ENCODE measurements around the gene CPE.
A peak's percentile ranks its signal among the peaks of the same experiment; 100 is the strongest.

Gene CPE

GRCh38 chr4:165367040-165367439 is 11.8 kb upstream of the CPE start:
- Histone ChIP-seq H3K4me3 (ENCODE audit: low read length in 2 of 2) (no peak overlapping the region), H2AFZ (ENCODE audit: low read length) (no peak overlapping the region), H3K79me1 (ENCODE audit: low read depth, low read length) (no peaks in the 10 kb centered on the region), H2BK5ac (ENCODE audit: low read length) (no peak overlapping the region), H3K9ac (ENCODE audit: low read depth, low read length, poor library complexity) (no peak overlapping the region), H4K91ac (ENCODE audit: low read depth, low read length, poor library complexity) (no peak overlapping the region), H3K9me3 (replicated peaks in 1 of 2; ENCODE audit: control insufficient read depth in 2 of 2, insufficient read depth in 1 of 2, low read depth in 1 of 2, low read length in 2 of 2) (no peaks in the 10 kb centered on the region), H4K8ac (ENCODE audit: low read depth, low read length) (no peak overlapping the region), H3K23ac (ENCODE audit: low read depth, low read length, poor library complexity) (no peak overlapping the region), H2BK120ac (ENCODE audit: low read depth, low read length) (no peak overlapping the region), H2AK5ac (ENCODE audit: low read depth, low read length) (no peak overlapping the region), H3K27ac (replicated peaks; ENCODE audit: low read length) (no peak overlapping the region), H3K4me2 (ENCODE audit: insufficient read depth, low read length, poor library complexity, severe bottlenecking) (no peak overlapping the region), H3K14ac (ENCODE audit: low read length) (peak overlapping the region; percentile 75), H2BK12ac (ENCODE audit: low read length) (no peak overlapping the region), H3K4ac (ENCODE audit: low read length) (no peak overlapping the region), H3K27me3 (ENCODE audit: control insufficient read depth in 3 of 3, insufficient read depth in 3 of 3, low read depth in 1 of 3, low read length in 3 of 3) (no peaks in the 10 kb centered on the region), H3K36me3 (replicated peaks in 1 of 2; ENCODE audit: control insufficient read depth in 2 of 2, insufficient read depth in 2 of 2, low read length in 2 of 2) (no peaks in the 10 kb centered on the region), H3K18ac (ENCODE audit: low read length) (no peak overlapping the region), H3K4me1 (ENCODE audit: control insufficient read depth in 2 of 2, insufficient read depth in 1 of 2, low read depth in 1 of 2, low read length in 2 of 2) (no peaks in the 10 kb centered on the region), H2BK15ac (ENCODE audit: low read length) (no peak overlapping the region)
- WGBS, 2 donors (ENCODE audit: extremely low coverage in 2 of 2, insufficient read length in 2 of 2, insufficient replicate concordance in 1 of 2): no CpG with 5 or more reads among the region's 4 CpGs
- no peak for DNase-seq (ENCODE audit: low spot score)

GRCh38 chr4:165368114-165368513 is 10.7 kb upstream of the CPE start:
- no CpG with 5 or more reads among the region's 1 CpG for WGBS, 2 donors (ENCODE audit: extremely low coverage in 2 of 2, insufficient read length in 2 of 2, insufficient replicate concordance in 1 of 2)
- no peak overlapping the region for H4K91ac ChIP-seq (ENCODE audit: low read depth, low read length, poor library complexity)
- H3K9me3 ChIP-seq (replicated peaks in 1 of 2; ENCODE audit: control insufficient read depth in 2 of 2, insufficient read depth in 1 of 2, low read depth in 1 of 2, low read length in 2 of 2): no peaks in the 10 kb centered on the region
- H2BK12ac ChIP-seq (ENCODE audit: low read length): no peak overlapping the region
- no peak overlapping the region for H2AFZ ChIP-seq (ENCODE audit: low read length)
- H3K4me2 ChIP-seq (ENCODE audit: insufficient read depth, low read length, poor library complexity, severe bottlenecking): no peak overlapping the region
- H3K23ac ChIP-seq (ENCODE audit: low read depth, low read length, poor library complexity): no peak overlapping the region
- no peaks in the 10 kb centered on the region for H3K79me1 ChIP-seq (ENCODE audit: low read depth, low read length)
- H3K4ac ChIP-seq (ENCODE audit: low read length): no peak overlapping the region
- H2BK15ac ChIP-seq (ENCODE audit: low read length): no peak overlapping the region
- H3K36me3 ChIP-seq (replicated peaks in 1 of 2; ENCODE audit: control insufficient read depth in 2 of 2, insufficient read depth in 2 of 2, low read length in 2 of 2): no peaks in the 10 kb centered on the region
- no peak overlapping the region for H2AK5ac ChIP-seq (ENCODE audit: low read depth, low read length)
- H2BK5ac ChIP-seq (ENCODE audit: low read length): no peak overlapping the region
- H3K27me3 ChIP-seq (ENCODE audit: control insufficient read depth in 3 of 3, insufficient read depth in 3 of 3, low read depth in 1 of 3, low read length in 3 of 3): no peaks in the 10 kb centered on the region
- no peak overlapping the region for H3K27ac ChIP-seq (replicated peaks; ENCODE audit: low read length)
- H3K4me1 ChIP-seq (ENCODE audit: control insufficient read depth in 2 of 2, insufficient read depth in 1 of 2, low read depth in 1 of 2, low read length in 2 of 2): no peaks in the 10 kb centered on the region
- DNase-seq (ENCODE audit: low spot score): no peak
- H2BK120ac ChIP-seq (ENCODE audit: low read depth, low read length): no peak overlapping the region
- no peak overlapping the region for H3K9ac ChIP-seq (ENCODE audit: low read depth, low read length, poor library complexity)
- H3K18ac ChIP-seq (ENCODE audit: low read length): no peak overlapping the region
- no peak overlapping the region for H3K4me3 ChIP-seq (ENCODE audit: low read length in 2 of 2)
- H3K14ac ChIP-seq (ENCODE audit: low read length): no peak overlapping the region
- no peak overlapping the region for H4K8ac ChIP-seq (ENCODE audit: low read depth, low read length)

GRCh38 chr4:165368567-165368966 is 10.2 kb upstream of the CPE start:
- Histone ChIP-seq H3K9ac (ENCODE audit: low read depth, low read length, poor library complexity) (no peak overlapping the region), H2AFZ (ENCODE audit: low read length) (no peak overlapping the region), H4K8ac (ENCODE audit: low read depth, low read length) (no peak overlapping the region), H2AK5ac (ENCODE audit: low read depth, low read length) (no peak overlapping the region), H3K4me3 (ENCODE audit: low read length in 2 of 2) (no peak overlapping the region), H4K91ac (ENCODE audit: low read depth, low read length, poor library complexity) (no peak overlapping the region), H3K23ac (ENCODE audit: low read depth, low read length, poor library complexity) (no peak overlapping the region), H3K9me3 (replicated peaks in 1 of 2; ENCODE audit: control insufficient read depth in 2 of 2, insufficient read depth in 1 of 2, low read depth in 1 of 2, low read length in 2 of 2) (no peaks in the 10 kb centered on the region), H3K18ac (ENCODE audit: low read length) (no peak overlapping the region), H3K14ac (ENCODE audit: low read length) (no peak overlapping the region), H3K36me3 (replicated peaks in 1 of 2; ENCODE audit: control insufficient read depth in 2 of 2, insufficient read depth in 2 of 2, low read length in 2 of 2) (no peaks in the 10 kb centered on the region), H2BK15ac (ENCODE audit: low read length) (no peak overlapping the region), H2BK12ac (ENCODE audit: low read length) (no peak overlapping the region), H3K27ac (replicated peaks; ENCODE audit: low read length) (no peak overlapping the region), H3K4ac (ENCODE audit: low read length) (no peak overlapping the region), H2BK5ac (ENCODE audit: low read length) (no peak overlapping the region), H3K79me1 (ENCODE audit: low read depth, low read length) (no peaks in the 10 kb centered on the region), H2BK120ac (ENCODE audit: low read depth, low read length) (no peak overlapping the region), H3K4me2 (ENCODE audit: insufficient read depth, low read length, poor library complexity, severe bottlenecking) (no peak overlapping the region), H3K4me1 (ENCODE audit: control insufficient read depth in 2 of 2, insufficient read depth in 1 of 2, low read depth in 1 of 2, low read length in 2 of 2) (no peaks in the 10 kb centered on the region), H3K27me3 (ENCODE audit: control insufficient read depth in 3 of 3, insufficient read depth in 3 of 3, low read depth in 1 of 3, low read length in 3 of 3) (no peaks in the 10 kb centered on the region)
- WGBS, 2 donors (ENCODE audit: extremely low coverage in 2 of 2, insufficient read length in 2 of 2, insufficient replicate concordance in 1 of 2): no CpG with 5 or more reads among the region's 1 CpG
- no peak for DNase-seq (ENCODE audit: low spot score)

- Histone ChIP-seq H2BK5ac (ENCODE audit: low read length) (no peak overlapping the region), H3K23ac (ENCODE audit: low read depth, low read length, poor library complexity) (no peak overlapping the region), H3K36me3 (replicated peaks in 1 of 2; ENCODE audit: control insufficient read depth in 2 of 2, insufficient read depth in 2 of 2, low read length in 2 of 2) (no peaks in the 10 kb centered on the region), H3K4me3 (ENCODE audit: low read length in 2 of 2) (no peak overlapping the region), H3K9me3 (replicated peaks in 1 of 2; ENCODE audit: control insufficient read depth in 2 of 2, insufficient read depth in 1 of 2, low read depth in 1 of 2, low read length in 2 of 2) (no peaks in the 10 kb centered on the region), H2BK120ac (ENCODE audit: low read depth, low read length) (no peak overlapping the region), H2AFZ (ENCODE audit: low read length) (no peak overlapping the region), H3K27ac (replicated peaks; ENCODE audit: low read length) (no peak overlapping the region), H3K4ac (ENCODE audit: low read length) (no peak overlapping the region), H3K4me1 (ENCODE audit: control insufficient read depth in 2 of 2, insufficient read depth in 1 of 2, low read depth in 1 of 2, low read length in 2 of 2) (no peaks in the 10 kb centered on the region), H3K79me1 (ENCODE audit: low read depth, low read length) (no peaks in the 10 kb centered on the region), H3K4me2 (ENCODE audit: insufficient read depth, low read length, poor library complexity, severe bottlenecking) (no peak overlapping the region), H2BK12ac (ENCODE audit: low read length) (no peak overlapping the region), H3K9ac (ENCODE audit: low read depth, low read length, poor library complexity) (no peak overlapping the region), H3K18ac (ENCODE audit: low read length) (no peak overlapping the region), H2AK5ac (ENCODE audit: low read depth, low read length) (no peak overlapping the region), H3K27me3 (ENCODE audit: control insufficient read depth in 3 of 3, insufficient read depth in 3 of 3, low read depth in 1 of 3, low read length in 3 of 3) (no peaks in the 10 kb centered on the region), H3K14ac (ENCODE audit: low read length) (no peak overlapping the region), H4K91ac (ENCODE audit: low read depth, low read length, poor library complexity) (no peak overlapping the region), H4K8ac (ENCODE audit: low read depth, low read length) (no peak overlapping the region), H2BK15ac (ENCODE audit: low read length) (no peak overlapping the region)
- DNase-seq (ENCODE audit: low spot score): no peak
- whole genome bisulfite sequencing, 2 donors (ENCODE audit: extremely low coverage in 2 of 2, insufficient read length in 2 of 2, insufficient replicate concordance in 1 of 2): no CpG with 5 or more reads among the region's 5 CpGs
Observed at GRCh38 chr4:165369522-165369921, 9.3 kb upstream of the CPE start.
